HL-60 (cell line): ENCODE measurements around the gene EPHB2.

Source experiments
- DNase-seq, 2 experiments: peaks; one replicate each; pipeline ENCODE4 v3.0.0-alpha.2; 2010 to 2020; ENCODE audit warnings: low read depth in 1 of 2, low spot score in 1 of 2
- H3K27ac ChIP-seq: fragments of 250-450 bp; sonication (Bioruptor Pico); replicated peaks from 2 replicates; pipeline ENCODE4 v1.5.1; 2020; ENCODE audit warnings: mild to moderate bottlenecking, moderate library complexity
- H3K27me3 ChIP-seq: fragments of 250-450 bp; sonication (Bioruptor Pico); 2 replicates; pipeline ENCODE4 v1.5.1; 2021; ENCODE audit warnings: mild to moderate bottlenecking, moderate library complexity; ENCODE audit not compliant: insufficient read depth, poor library complexity, severe bottlenecking
- H3K4me3 ChIP-seq: replicated peaks from 2 replicates; pipeline ENCODE4 v1.5.1; 2011; ENCODE audit warnings: mild to moderate bottlenecking, control low read depth, low read length; ENCODE audit not compliant: insufficient read depth
- GABPA ChIP-seq: IDR thresholded peaks from 2 replicates; pipeline ENCODE4 v1.6.1; 2012; ENCODE audit warnings: low read depth
- POLR2AphosphoS5 ChIP-seq: IDR thresholded peaks from 2 replicates; pipeline ENCODE4 v1.6.1; 2012; ENCODE audit warnings: low read depth
- SPI1 ChIP-seq: IDR thresholded peaks from 2 replicates; pipeline ENCODE4 v1.6.1; 2012; ENCODE audit warnings: low read depth, mild to moderate bottlenecking, borderline replicate concordance
- TF ChIP-seq, protein P1 (sequence below): IDR thresholded peaks from 2 replicates; pipeline ENCODE4 v1.6.1; 2012; ENCODE audit warnings: low read depth; ENCODE audit not compliant: insufficient replicate concordance
- TF ChIP-seq, protein P2 (sequence below): IDR thresholded peaks from one replicate; pipeline ENCODE4 v1.5.1; 2011; ENCODE audit warnings: low read length, control low read depth, inconsistent platforms; ENCODE audit not compliant: insufficient read depth

Gene EPHB2

DNA sequence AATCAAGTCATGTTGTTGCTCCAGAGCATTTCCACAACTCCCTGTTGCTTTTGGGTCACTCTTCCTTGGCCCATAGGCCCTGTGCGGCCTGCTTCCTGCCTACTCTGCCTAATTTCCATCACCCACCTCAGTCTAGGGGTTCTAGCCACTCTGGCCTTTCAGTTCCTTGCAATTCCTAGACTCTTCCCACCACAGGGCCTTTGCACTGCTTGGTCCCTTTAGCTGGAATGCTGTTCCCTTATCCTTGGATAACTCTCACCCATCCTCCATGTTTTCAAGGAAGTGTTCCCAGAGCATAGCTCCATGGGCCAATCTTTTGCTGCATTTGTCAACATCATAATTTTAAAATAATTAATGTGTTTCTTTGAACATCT lies 18.7 kb downstream of the EPHB2 start:
- Histone ChIP-seq H3K27me3 (no peaks in the 10 kb centered on the region), H3K4me3 (no peak overlapping the region), H3K27ac (no peak overlapping the region)
- TF ChIP-seq, protein P1, sequence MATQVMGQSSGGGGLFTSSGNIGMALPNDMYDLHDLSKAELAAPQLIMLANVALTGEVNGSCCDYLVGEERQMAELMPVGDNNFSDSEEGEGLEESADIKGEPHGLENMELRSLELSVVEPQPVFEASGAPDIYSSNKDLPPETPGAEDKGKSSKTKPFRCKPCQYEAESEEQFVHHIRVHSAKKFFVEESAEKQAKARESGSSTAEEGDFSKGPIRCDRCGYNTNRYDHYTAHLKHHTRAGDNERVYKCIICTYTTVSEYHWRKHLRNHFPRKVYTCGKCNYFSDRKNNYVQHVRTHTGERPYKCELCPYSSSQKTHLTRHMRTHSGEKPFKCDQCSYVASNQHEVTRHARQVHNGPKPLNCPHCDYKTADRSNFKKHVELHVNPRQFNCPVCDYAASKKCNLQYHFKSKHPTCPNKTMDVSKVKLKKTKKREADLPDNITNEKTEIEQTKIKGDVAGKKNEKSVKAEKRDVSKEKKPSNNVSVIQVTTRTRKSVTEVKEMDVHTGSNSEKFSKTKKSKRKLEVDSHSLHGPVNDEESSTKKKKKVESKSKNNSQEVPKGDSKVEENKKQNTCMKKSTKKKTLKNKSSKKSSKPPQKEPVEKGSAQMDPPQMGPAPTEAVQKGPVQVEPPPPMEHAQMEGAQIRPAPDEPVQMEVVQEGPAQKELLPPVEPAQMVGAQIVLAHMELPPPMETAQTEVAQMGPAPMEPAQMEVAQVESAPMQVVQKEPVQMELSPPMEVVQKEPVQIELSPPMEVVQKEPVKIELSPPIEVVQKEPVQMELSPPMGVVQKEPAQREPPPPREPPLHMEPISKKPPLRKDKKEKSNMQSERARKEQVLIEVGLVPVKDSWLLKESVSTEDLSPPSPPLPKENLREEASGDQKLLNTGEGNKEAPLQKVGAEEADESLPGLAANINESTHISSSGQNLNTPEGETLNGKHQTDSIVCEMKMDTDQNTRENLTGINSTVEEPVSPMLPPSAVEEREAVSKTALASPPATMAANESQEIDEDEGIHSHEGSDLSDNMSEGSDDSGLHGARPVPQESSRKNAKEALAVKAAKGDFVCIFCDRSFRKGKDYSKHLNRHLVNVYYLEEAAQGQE = no peak
- TF ChIP-seq POLR2AphosphoS5 = no peak
- TF ChIP-seq, protein P2, sequence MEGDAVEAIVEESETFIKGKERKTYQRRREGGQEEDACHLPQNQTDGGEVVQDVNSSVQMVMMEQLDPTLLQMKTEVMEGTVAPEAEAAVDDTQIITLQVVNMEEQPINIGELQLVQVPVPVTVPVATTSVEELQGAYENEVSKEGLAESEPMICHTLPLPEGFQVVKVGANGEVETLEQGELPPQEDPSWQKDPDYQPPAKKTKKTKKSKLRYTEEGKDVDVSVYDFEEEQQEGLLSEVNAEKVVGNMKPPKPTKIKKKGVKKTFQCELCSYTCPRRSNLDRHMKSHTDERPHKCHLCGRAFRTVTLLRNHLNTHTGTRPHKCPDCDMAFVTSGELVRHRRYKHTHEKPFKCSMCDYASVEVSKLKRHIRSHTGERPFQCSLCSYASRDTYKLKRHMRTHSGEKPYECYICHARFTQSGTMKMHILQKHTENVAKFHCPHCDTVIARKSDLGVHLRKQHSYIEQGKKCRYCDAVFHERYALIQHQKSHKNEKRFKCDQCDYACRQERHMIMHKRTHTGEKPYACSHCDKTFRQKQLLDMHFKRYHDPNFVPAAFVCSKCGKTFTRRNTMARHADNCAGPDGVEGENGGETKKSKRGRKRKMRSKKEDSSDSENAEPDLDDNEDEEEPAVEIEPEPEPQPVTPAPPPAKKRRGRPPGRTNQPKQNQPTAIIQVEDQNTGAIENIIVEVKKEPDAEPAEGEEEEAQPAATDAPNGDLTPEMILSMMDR = no peak
- TF ChIP-seq SPI1 = no peak
- no peak for TF ChIP-seq GABPA
- DNase-seq = no peak

DNA sequence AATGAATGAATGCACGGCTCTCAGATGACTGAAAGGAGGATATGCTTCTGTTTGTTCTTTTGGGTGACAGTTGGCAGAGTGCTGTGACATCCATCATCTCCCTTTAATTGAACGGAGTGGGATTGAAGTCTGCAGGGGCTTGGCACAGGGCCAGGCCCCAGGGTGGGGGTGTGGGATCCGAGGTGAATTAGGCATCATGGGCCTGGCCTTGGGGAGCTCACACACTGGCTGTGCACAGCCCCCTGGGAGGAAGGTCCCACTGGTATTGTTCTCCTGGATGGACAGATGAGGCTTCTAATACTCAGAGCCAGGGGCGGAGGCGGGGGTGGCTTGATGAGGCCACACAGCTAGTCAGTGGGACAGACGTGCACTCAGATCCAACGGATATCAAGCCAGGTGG lies 19.3 kb downstream of the EPHB2 start:
- DNase-seq = no peak
- H3K27me3 ChIP-seq = no peaks in the 10 kb centered on the region
- TF ChIP-seq SPI1 (no peak), POLR2AphosphoS5 (no peak), GABPA (no peak)
- TF ChIP-seq, protein P1 = no peak
- TF ChIP-seq, protein P2 = no peak
- no peak overlapping the region for H3K4me3 ChIP-seq
- H3K27ac ChIP-seq = no peak overlapping the region

DNA sequence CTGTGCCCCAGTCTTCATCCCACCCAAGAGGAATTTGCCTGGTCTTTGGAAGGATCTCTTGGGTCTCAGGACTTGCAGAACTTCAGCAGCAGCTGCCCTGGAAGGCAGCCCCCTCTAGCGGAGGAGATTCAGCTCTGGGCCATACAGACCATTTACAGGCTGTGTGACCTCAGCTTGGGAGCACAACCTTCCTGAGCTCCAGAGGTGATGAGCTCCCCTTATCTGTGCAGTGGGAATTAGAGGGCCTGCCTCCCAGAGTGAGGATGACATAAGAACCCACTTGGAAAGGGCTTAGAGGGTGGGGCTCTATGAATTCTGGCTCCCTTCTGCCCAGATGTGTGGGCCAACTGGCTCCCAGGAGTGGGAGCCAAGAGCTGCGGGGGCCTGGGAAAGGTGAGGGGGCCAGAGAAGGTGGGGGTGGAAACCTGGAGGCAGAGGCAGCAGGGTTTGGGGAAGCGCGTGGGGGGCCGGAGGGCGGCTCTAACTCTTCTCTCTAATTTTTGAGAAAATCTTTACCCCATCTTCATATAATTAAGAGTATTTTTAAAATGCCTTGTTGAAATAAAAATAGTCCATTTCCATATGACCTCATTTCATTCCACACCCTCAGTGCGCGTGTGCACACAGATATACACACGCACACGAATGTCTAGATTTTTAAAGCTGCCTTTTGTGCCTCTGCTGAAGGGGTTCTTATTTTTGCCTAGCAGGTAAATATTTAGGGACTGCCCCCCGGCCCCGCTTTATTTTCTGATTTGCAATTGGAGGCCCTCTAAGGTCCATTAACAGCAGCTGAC lies 21.5 kb downstream of the EPHB2 start:
- H3K27me3 ChIP-seq = no peaks in the 10 kb centered on the region

More for the DNA sequence above, 21.5 kb downstream of the EPHB2 start:
- no peak for DNase-seq
- Histone ChIP-seq H3K4me3 (no peak overlapping the region), H3K27ac (no peak overlapping the region)
- TF ChIP-seq, protein P1 = no peak
- TF ChIP-seq SPI1 (no peak), GABPA (no peak), POLR2AphosphoS5 (no peak)
- TF ChIP-seq, protein P2 = no peak
